Measurements from ENCODE around the gene FRMD6.

The FRMD6 gene

GRCh38 chr14:51651388-51652167, at the start of gene FRMD6:
TSS of gene FRMD6 (plus strand) at chr14:51651910. CDS start at chr14:51689837, 37,927 bp downstream.
- Histone ChIP-seq H3K9me3 (ENCODE audit: control insufficient read depth, low read length) (no peaks in the 10 kb centered on the region), H3K4me3 (ENCODE audit: low read length) (peak within 1 kb of the TSS; percentile 98), H3K27me3 (replicated peaks; ENCODE audit: control insufficient read depth, insufficient read depth, low read length) (no peaks in the 10 kb centered on the region), H3K4me1 (ENCODE audit: control insufficient read depth, insufficient read depth, low read length) (peaks cover 36% of the 10 kb centered on the region), H3K9ac (ENCODE audit: low read length) (peak within 1 kb of the TSS; percentile 99), H3K36me3 (ENCODE audit: control insufficient read depth, insufficient read depth, low read length, severe bottlenecking) (no peaks in the 10 kb centered on the region)
- peak; percentile 95 for DNase-seq (ENCODE audit: low read depth)

DNA sequence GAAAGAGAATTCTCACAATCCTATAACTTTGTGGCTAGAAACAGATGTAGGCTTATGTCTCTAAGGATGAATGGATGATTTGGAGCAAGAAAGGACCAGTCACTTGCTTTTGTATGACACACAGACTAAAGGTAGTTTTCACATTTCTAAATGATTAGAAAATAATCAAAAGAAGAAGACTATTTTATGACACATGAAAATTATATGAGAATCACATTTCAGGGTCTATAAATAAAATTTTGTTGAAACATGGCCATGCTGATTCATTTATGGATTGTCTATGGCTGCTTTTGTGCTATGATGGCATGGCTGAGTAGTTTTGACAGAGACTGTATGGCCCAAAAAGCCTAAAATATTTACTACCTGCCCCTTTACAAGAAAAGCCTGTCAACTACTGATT, 49.4 kb upstream of the FRMD6 start:
- no peaks in the 10 kb centered on the region for H3K27me3 ChIP-seq (replicated peaks; ENCODE audit: control insufficient read depth, insufficient read depth, low read length)
- peaks cover 73% of the 10 kb centered on the region for H3K4me1 ChIP-seq (ENCODE audit: control insufficient read depth, insufficient read depth, low read length)
- H3K9ac ChIP-seq (ENCODE audit: low read length), result peak overlapping the region; percentile 78
- no peaks in the 10 kb centered on the region for H3K36me3 ChIP-seq (ENCODE audit: control insufficient read depth, insufficient read depth, low read length, severe bottlenecking)
- H3K9me3 ChIP-seq (ENCODE audit: control insufficient read depth, low read length), result no peaks in the 10 kb centered on the region
- H3K4me3 ChIP-seq (ENCODE audit: low read length), result no peak overlapping the region
- DNase-seq (ENCODE audit: low read depth), result no peak

- DNase-seq (ENCODE audit: low read depth), result peak; percentile 60
- Histone ChIP-seq H3K9me3 (ENCODE audit: control insufficient read depth, low read length) (no peaks in the 10 kb centered on the region), H3K4me1 (ENCODE audit: control insufficient read depth, insufficient read depth, low read length) (peaks cover 78% of the 10 kb centered on the region), H3K36me3 (ENCODE audit: control insufficient read depth, insufficient read depth, low read length, severe bottlenecking) (no peaks in the 10 kb centered on the region), H3K27me3 (replicated peaks; ENCODE audit: control insufficient read depth, insufficient read depth, low read length) (no peaks in the 10 kb centered on the region), H3K9ac (ENCODE audit: low read length) (peak overlapping the region; percentile 78), H3K4me3 (ENCODE audit: low read length) (peak overlapping the region; percentile 61)
Observed at GRCh38 chr14:51603495-51603894, 48.2 kb upstream of the FRMD6 start.

GRCh38 chr14:51604073-51604472, 47.6 kb upstream of the FRMD6 start:
- peak overlapping the region; percentile 78 for H3K9ac ChIP-seq (ENCODE audit: low read length)
- peaks cover 75% of the 10 kb centered on the region for H3K4me1 ChIP-seq (ENCODE audit: control insufficient read depth, insufficient read depth, low read length)
- no peaks in the 10 kb centered on the region for H3K9me3 ChIP-seq (ENCODE audit: control insufficient read depth, low read length)
- no peaks in the 10 kb centered on the region for H3K27me3 ChIP-seq (replicated peaks; ENCODE audit: control insufficient read depth, insufficient read depth, low read length)
- H3K36me3 ChIP-seq (ENCODE audit: control insufficient read depth, insufficient read depth, low read length, severe bottlenecking), result no peaks in the 10 kb centered on the region
- peak; percentile 87 for DNase-seq (ENCODE audit: low read depth)
- H3K4me3 ChIP-seq (ENCODE audit: low read length), result peak overlapping the region; percentile 61

DNA sequence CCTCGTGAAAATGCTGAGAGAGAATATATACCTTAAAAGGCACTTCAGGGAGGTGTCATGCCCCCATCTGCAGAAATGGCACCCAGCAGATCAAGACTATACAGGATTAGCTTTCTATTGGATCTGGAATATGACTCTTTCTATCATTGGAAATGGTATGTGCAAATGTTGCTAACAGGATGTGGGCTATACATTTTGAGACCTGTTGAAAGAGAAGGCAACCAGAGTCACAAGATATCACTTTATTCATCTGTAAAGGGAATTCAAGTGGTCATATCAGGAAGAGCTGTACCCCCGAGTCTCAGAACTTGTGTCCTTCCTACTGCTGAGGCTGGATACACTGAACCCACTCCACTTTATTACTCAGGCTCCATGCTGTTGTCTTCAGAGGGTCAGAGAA, 46.1 kb upstream of the FRMD6 start:
- Histone ChIP-seq H3K27me3 (replicated peaks; ENCODE audit: control insufficient read depth, insufficient read depth, low read length) (no peaks in the 10 kb centered on the region), H3K4me3 (ENCODE audit: low read length) (no peak overlapping the region), H3K36me3 (ENCODE audit: control insufficient read depth, insufficient read depth, low read length, severe bottlenecking) (no peaks in the 10 kb centered on the region), H3K9ac (ENCODE audit: low read length) (no peak overlapping the region), H3K9me3 (ENCODE audit: control insufficient read depth, low read length) (no peaks in the 10 kb centered on the region), H3K4me1 (ENCODE audit: control insufficient read depth, insufficient read depth, low read length) (peaks cover 60% of the 10 kb centered on the region)
- no peak for DNase-seq (ENCODE audit: low read depth)

GRCh38 chr14:51607711-51608110, 44.0 kb upstream of the FRMD6 start:
- H3K4me1 ChIP-seq (ENCODE audit: control insufficient read depth, insufficient read depth, low read length), result peaks cover 39% of the 10 kb centered on the region
- H3K4me3 ChIP-seq (ENCODE audit: low read length), result peak overlapping the region; percentile 60
- no peaks in the 10 kb centered on the region for H3K27me3 ChIP-seq (replicated peaks; ENCODE audit: control insufficient read depth, insufficient read depth, low read length)
- H3K9ac ChIP-seq (ENCODE audit: low read length), result peak overlapping the region; percentile 72
- H3K9me3 ChIP-seq (ENCODE audit: control insufficient read depth, low read length), result no peaks in the 10 kb centered on the region
- peak; percentile 86 for DNase-seq (ENCODE audit: low read depth)
- no peaks in the 10 kb centered on the region for H3K36me3 ChIP-seq (ENCODE audit: control insufficient read depth, insufficient read depth, low read length, severe bottlenecking)

GRCh38 chr14:51609251-51609954, 42.3 kb upstream of the FRMD6 start:
- DNase-seq (ENCODE audit: low read depth), result peak; percentile 47
- H3K9ac ChIP-seq (ENCODE audit: low read length), result no peak overlapping the region

DNA sequence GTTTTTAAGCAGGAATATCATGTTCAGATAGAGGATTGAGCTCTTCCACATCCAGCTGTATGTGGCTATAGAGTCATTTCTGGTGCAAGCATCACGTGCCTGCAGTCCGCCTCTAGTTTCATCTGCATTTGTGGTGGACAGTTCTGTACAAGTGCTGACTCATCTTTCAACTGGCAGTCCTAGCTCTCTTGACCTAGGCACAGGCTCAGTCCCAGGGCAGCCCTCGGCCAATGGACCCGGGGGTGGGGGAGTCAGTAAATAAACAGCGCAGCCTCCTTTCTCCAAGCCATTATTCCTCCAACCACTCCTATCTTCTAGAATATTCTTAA, 41.8 kb upstream of the FRMD6 start:
- Histone ChIP-seq H3K4me3 (ENCODE audit: low read length) (no peak overlapping the region), H3K9me3 (ENCODE audit: control insufficient read depth, low read length) (no peaks in the 10 kb centered on the region), H3K4me1 (ENCODE audit: control insufficient read depth, insufficient read depth, low read length) (peaks cover 17% of the 10 kb centered on the region)

More at GRCh38 chr14:51609251-51609954, 42.3 kb upstream of the FRMD6 start:
- H3K27me3 ChIP-seq (replicated peaks; ENCODE audit: control insufficient read depth, insufficient read depth, low read length), result no peaks in the 10 kb centered on the region
- no peak overlapping the region for H3K4me3 ChIP-seq (ENCODE audit: low read length)
- no peaks in the 10 kb centered on the region for H3K36me3 ChIP-seq (ENCODE audit: control insufficient read depth, insufficient read depth, low read length, severe bottlenecking)
- H3K4me1 ChIP-seq (ENCODE audit: control insufficient read depth, insufficient read depth, low read length), result peaks cover 22% of the 10 kb centered on the region
- no peaks in the 10 kb centered on the region for H3K9me3 ChIP-seq (ENCODE audit: control insufficient read depth, low read length)

DNA sequence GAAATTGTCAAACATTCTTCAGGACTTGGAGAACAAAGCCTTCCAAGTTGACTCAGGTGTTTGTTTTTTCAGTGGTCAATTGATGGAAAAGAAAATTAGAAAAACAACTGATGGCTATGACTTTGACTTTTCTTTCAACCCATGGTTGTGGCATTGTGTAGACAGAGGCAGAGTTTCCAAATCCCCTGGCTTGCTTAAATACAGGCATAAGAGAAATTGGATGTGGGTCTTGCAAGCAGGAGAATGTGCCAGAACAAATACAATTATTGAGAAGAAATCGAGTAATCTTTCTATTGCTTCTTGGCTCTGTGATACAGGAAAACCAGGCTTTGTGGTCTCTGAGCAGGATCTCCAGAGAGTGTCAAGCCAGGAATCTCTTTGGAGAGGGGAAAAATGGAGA, 40.9 kb upstream of the FRMD6 start:
- Histone ChIP-seq H3K4me1 (ENCODE audit: control insufficient read depth, insufficient read depth, low read length) (peaks cover 17% of the 10 kb centered on the region), H3K36me3 (ENCODE audit: control insufficient read depth, insufficient read depth, low read length, severe bottlenecking) (no peaks in the 10 kb centered on the region), H3K9ac (ENCODE audit: low read length) (no peak overlapping the region), H3K27me3 (replicated peaks; ENCODE audit: control insufficient read depth, insufficient read depth, low read length) (no peaks in the 10 kb centered on the region), H3K9me3 (ENCODE audit: control insufficient read depth, low read length) (no peaks in the 10 kb centered on the region), H3K4me3 (ENCODE audit: low read length) (no peak overlapping the region)
- peak; percentile 38 for DNase-seq (ENCODE audit: low read depth)

More for the DNA sequence above, 41.8 kb upstream of the FRMD6 start:
- Histone ChIP-seq H3K36me3 (ENCODE audit: control insufficient read depth, insufficient read depth, low read length, severe bottlenecking) (no peaks in the 10 kb centered on the region), H3K27me3 (replicated peaks; ENCODE audit: control insufficient read depth, insufficient read depth, low read length) (no peaks in the 10 kb centered on the region), H3K9ac (ENCODE audit: low read length) (no peak overlapping the region)
- peak; percentile 50 for DNase-seq (ENCODE audit: low read depth)

DNA sequence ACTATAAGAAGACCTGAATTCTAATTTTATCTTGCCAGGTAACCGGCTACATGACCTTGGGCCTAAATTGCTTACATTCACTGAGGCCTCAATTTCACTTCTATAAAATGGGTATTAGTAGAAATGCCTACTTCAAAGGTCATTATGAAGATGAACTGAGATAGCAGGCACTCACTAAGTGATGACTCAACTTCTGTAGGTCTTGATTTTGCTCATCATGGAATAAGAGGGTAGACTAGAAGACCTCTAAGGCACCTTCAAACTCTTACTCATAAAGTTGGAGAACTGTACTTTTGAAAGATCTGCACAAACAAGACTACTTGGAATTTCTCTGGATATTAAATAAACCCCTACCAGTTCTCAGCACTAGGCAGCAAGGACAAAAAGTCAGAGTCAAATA, 39.3 kb upstream of the FRMD6 start:
- no peak for DNase-seq (ENCODE audit: low read depth)

GRCh38 chr14:51613416-51613815, 38.3 kb upstream of the FRMD6 start:
- no peaks in the 10 kb centered on the region for H3K36me3 ChIP-seq (ENCODE audit: control insufficient read depth, insufficient read depth, low read length, severe bottlenecking)
- H3K9me3 ChIP-seq (ENCODE audit: control insufficient read depth, low read length), result no peaks in the 10 kb centered on the region
- peaks cover 12% of the 10 kb centered on the region for H3K4me1 ChIP-seq (ENCODE audit: control insufficient read depth, insufficient read depth, low read length)
- H3K27me3 ChIP-seq (replicated peaks; ENCODE audit: control insufficient read depth, insufficient read depth, low read length), result no peaks in the 10 kb centered on the region
- no peak overlapping the region for H3K9ac ChIP-seq (ENCODE audit: low read length)
- H3K4me3 ChIP-seq (ENCODE audit: low read length), result no peak overlapping the region
- DNase-seq (ENCODE audit: low read depth), result no peak

More for the DNA sequence above, 39.3 kb upstream of the FRMD6 start:
- H3K36me3 ChIP-seq (ENCODE audit: control insufficient read depth, insufficient read depth, low read length, severe bottlenecking), result no peaks in the 10 kb centered on the region
- no peaks in the 10 kb centered on the region for H3K27me3 ChIP-seq (replicated peaks; ENCODE audit: control insufficient read depth, insufficient read depth, low read length)
- no peak overlapping the region for H3K9ac ChIP-seq (ENCODE audit: low read length)
- H3K4me1 ChIP-seq (ENCODE audit: control insufficient read depth, insufficient read depth, low read length), result peaks cover 22% of the 10 kb centered on the region
- no peak overlapping the region for H3K4me3 ChIP-seq (ENCODE audit: low read length)
- H3K9me3 ChIP-seq (ENCODE audit: control insufficient read depth, low read length), result no peaks in the 10 kb centered on the region

All from adipocyte (in vitro differentiated cells).